Liver (tissue), 9 donors: ENCODE data around the gene BAIAP2. TPM values are rescaled to one million over a fixed set of nuclear protein-coding genes. Genes with fewer than 3 reads are reported as not detected.

Source experiments
- DNase-seq: peaks from one replicate; pipeline ENCODE4 v3.0.0-alpha.2; 2017; ENCODE audit warnings: low spot score
- H3K27ac ChIP-seq, 2 donors: one replicate each; pipeline ENCODE4 v1.7.0; 2013; ENCODE audit warnings: inconsistent platforms in 2 of 2, low read length in 2 of 2, control low read depth in 1 of 2, low read depth in 1 of 2, mild to moderate bottlenecking in 1 of 2
- H3K27me3 ChIP-seq, 4 donors: one replicate each; pipeline versions ENCODE4 v1.6.1 to v1.7.0; 2013; ENCODE audit warnings: low read length in 3 of 4, inconsistent platforms in 1 of 4, mild to moderate bottlenecking in 1 of 4, moderate library complexity in 1 of 4; ENCODE audit not compliant: control insufficient read depth in 4 of 4, insufficient read depth in 4 of 4
- H3K36me3 ChIP-seq, 4 donors: one replicate each; pipeline versions ENCODE4 v1.6.1 to v1.7.0; 2013; ENCODE audit warnings: low read length in 3 of 4, mild to moderate bottlenecking in 3 of 4, low read depth in 1 of 4, moderate library complexity in 1 of 4; ENCODE audit not compliant: control insufficient read depth in 4 of 4, insufficient read depth in 3 of 4
- H3K4me1 ChIP-seq, 4 donors: one replicate each; pipeline versions ENCODE4 v1.6.1 to v1.7.0; 2013; ENCODE audit warnings: low read length in 3 of 4, mild to moderate bottlenecking in 3 of 4, moderate library complexity in 1 of 4; ENCODE audit not compliant: control insufficient read depth in 4 of 4, insufficient read depth in 4 of 4
- H3K4me3 ChIP-seq, 3 donors: one replicate each; pipeline versions ENCODE4 v1.6.1 to v1.7.0; 2013; ENCODE audit warnings: low read length in 3 of 3, control low read depth in 1 of 3, low read depth in 1 of 3, mild to moderate bottlenecking in 1 of 3
- H3K9ac ChIP-seq, 2 donors: one replicate each; pipeline ENCODE4 v1.7.0; 2013; ENCODE audit warnings: low read length in 2 of 2, mild to moderate bottlenecking in 2 of 2, moderate library complexity in 2 of 2, control low read depth in 1 of 2, low read depth in 1 of 2
- H3K9me3 ChIP-seq, 4 donors: one replicate each; pipeline versions ENCODE4 v1.6.1 to v1.7.0; 2013; ENCODE audit warnings: low read length in 3 of 4; ENCODE audit not compliant: control insufficient read depth in 4 of 4
- ATF3 ChIP-seq: IDR thresholded peaks from 2 replicates; pipeline ENCODE4 v1.6.1; 2016; ENCODE audit warnings: antibody characterized with exemption
- CTCF ChIP-seq: fragments of 150-350 bp; IDR thresholded peaks from 2 replicates; pipeline ENCODE4 v1.5.1; 2017; ENCODE audit warnings: improper control_type of control experiment, low read depth, low read length; ENCODE audit not compliant: missing input control
- EGR1 ChIP-seq, 2 donors: IDR thresholded peaks; 2 replicates each; pipeline ENCODE4 v1.6.1; 2016 to 2018; ENCODE audit warnings: antibody characterized with exemption in 2 of 2, low read depth in 2 of 2
- FOXA1 ChIP-seq: IDR thresholded peaks from 2 replicates; pipeline ENCODE4 v1.6.1; 2016; ENCODE audit warnings: antibody characterized with exemption
- FOXA2 ChIP-seq: IDR thresholded peaks from 2 replicates; pipeline ENCODE4 v1.6.1; 2016; ENCODE audit warnings: antibody characterized with exemption
- GABPA ChIP-seq, 2 donors: IDR thresholded peaks in 1 of 2; conservative IDR thresholded peaks in 1 of 2; 2 replicates each; pipeline ENCODE4 v1.6.1; 2016; ENCODE audit warnings: antibody characterized with exemption in 2 of 2, mild to moderate bottlenecking in 1 of 2, moderate library complexity in 1 of 2
- HNF4A ChIP-seq, 2 donors: conservative IDR thresholded peaks; 2 replicates each; pipeline ENCODE4 v1.6.1; 2016; ENCODE audit warnings: antibody characterized with exemption in 2 of 2, mild to moderate bottlenecking in 2 of 2
- HNF4G ChIP-seq: IDR thresholded peaks from 2 replicates; pipeline ENCODE4 v1.6.1; 2016; ENCODE audit warnings: antibody characterized with exemption
- JUND ChIP-seq, 2 donors: IDR thresholded peaks; 2 replicates each; pipeline ENCODE4 v1.6.1; 2016; ENCODE audit warnings: antibody characterized with exemption in 2 of 2
- MAX ChIP-seq: IDR thresholded peaks from 2 replicates; pipeline ENCODE4 v1.6.1; 2016; ENCODE audit warnings: antibody characterized with exemption
- NR2F2 ChIP-seq: IDR thresholded peaks from 2 replicates; pipeline ENCODE4 v1.6.1; 2016; ENCODE audit warnings: antibody characterized with exemption
- RAD21 ChIP-seq, 2 donors: IDR thresholded peaks; 2 replicates each; pipeline ENCODE4 v1.6.1; 2016; ENCODE audit warnings: antibody characterized with exemption in 2 of 2, mild to moderate bottlenecking in 2 of 2
- REST ChIP-seq: IDR thresholded peaks from 2 replicates; pipeline ENCODE4 v1.6.1; 2016; ENCODE audit warnings: antibody characterized with exemption, mild to moderate bottlenecking
- RXRA ChIP-seq, 2 donors: IDR thresholded peaks; 2 replicates each; pipeline ENCODE4 v1.6.1; 2017 to 2018; ENCODE audit warnings: antibody characterized with exemption in 2 of 2, mild to moderate bottlenecking in 1 of 2
- SP1 ChIP-seq: IDR thresholded peaks from 2 replicates; pipeline ENCODE4 v1.6.1; 2018; ENCODE audit warnings: antibody characterized with exemption, mild to moderate bottlenecking
- TAF1 ChIP-seq: conservative IDR thresholded peaks from 2 replicates; pipeline ENCODE4 v1.6.1; 2016; ENCODE audit warnings: antibody characterized with exemption, mild to moderate bottlenecking
- YY1 ChIP-seq: IDR thresholded peaks from 2 replicates; pipeline ENCODE4 v1.6.1; 2016; ENCODE audit warnings: antibody characterized with exemption, mild to moderate bottlenecking
- ZBTB33 ChIP-seq: IDR thresholded peaks from 2 replicates; pipeline ENCODE4 v1.6.1; 2016; ENCODE audit warnings: antibody characterized with exemption
- WGBS: extraction: QIAGEN DNeasy Blood & Tissue Kit; methylation state at CpG from one replicate; pipeline ENCODE4 v1.1.7; 2013; 5-methylcytosine and 5-hydroxymethylcytosine counted together
- polyA plus RNA-seq, 2 donors: library from polyadenylated mRNA; stranded (reverse) in 1 of 2; unstranded in 1 of 2; fragments of 200-250 nt in 1 of 2; fragments of >200 nt in 1 of 2; fragmentation: Nextera tagmentation in 1 of 2; extraction: Ambion mirVana in 1 of 2; gene quantifications; one replicate each; pipeline versions ENCODE4 v1.2.1 to v1.2.3, GENCODE V29; 2013 to 2015
- total RNA-seq, 2 donors: library from RNA; depleted of rRNA; stranded (reverse); fragments of >200 nt; gene quantifications; one replicate each; pipeline ENCODE4 v1.2.3, GENCODE V29; 2014
- donor health status: healthy.
- donor health status: healthy.
- donor health status: healthy.
- donor health status: healthy.
- donor health status: healthy.

Gene BAIAP2
- total and polyA plus RNA-seq, 4 donors, result 8.1 to 61.3 (median 44.9) TPM

- Histone ChIP-seq H3K9ac (no peak overlapping the region), H3K4me1 (peaks cover 14 to 32% (median 26%) of the 10 kb centered on the region in 4 donors), H3K27ac (no peak overlapping the region), H3K9me3 (no peaks in the 10 kb centered on the region), H3K27me3 (peaks cover 0 to 6% (median 0%) of the 10 kb centered on the region in 4 donors), H3K36me3 (peaks cover 3 to 17% (median 9%) of the 10 kb centered on the region in 4 donors), H3K4me3 (no peak overlapping the region)
- no peak for DNase-seq
- 58% methylated on average over 21 of the region's 21 CpGs for WGBS
- TF ChIP-seq HNF4G (no peak), ATF3 (no peak), ZBTB33 (no peak), EGR1 (IDR thresholded peaks at IDR 0.05; ENCODE audit: low read depth in 2 of 2) (no peak), GABPA (IDR thresholded peaks at IDR 0.05 in 1 of 2, conservative IDR thresholded peaks at IDR 0.05 in 1 of 2) (no peak), SP1 (no peak), MAX (no peak), RXRA (IDR thresholded peaks at IDR 0.05) (no peak), NR2F2 (no peak), CTCF (no peak), TAF1 (no peak), RAD21 (IDR thresholded peaks at IDR 0.05) (no peak), FOXA1 (no peak), FOXA2 (no peak), JUND (IDR thresholded peaks at IDR 0.05) (no peak)
These were observed 32.3 kb upstream of the BAIAP2 start for GRCh38 chr17:81002409-81003361.

- Histone ChIP-seq H3K9me3 (no peaks in the 10 kb centered on the region), H3K9ac (no peak overlapping the region), H3K36me3 (peaks cover 2 to 8% (median 4%) of the 10 kb centered on the region in 4 donors), H3K4me3 (peak overlapping the region in 1 of 3 donors; percentile 23), H3K27me3 (peaks cover 0 to 6% (median 0%) of the 10 kb centered on the region in 4 donors), H3K4me1 (peaks cover 14 to 32% (median 26%) of the 10 kb centered on the region in 4 donors), H3K27ac (no peak overlapping the region)
- no peak for DNase-seq
- WGBS, result 7% methylated on average over 72 of the region's 72 CpGs
- no peak for TF ChIP-seq REST
- no peak for TF ChIP-seq YY1
- no peak for TF ChIP-seq NR2F2
- TF ChIP-seq RAD21 (IDR thresholded peaks at IDR 0.05), result no peak
- TF ChIP-seq GABPA (IDR thresholded peaks at IDR 0.05 in 1 of 2, conservative IDR thresholded peaks at IDR 0.05 in 1 of 2), result no peak
- no peak for TF ChIP-seq FOXA2
- TF ChIP-seq EGR1 (IDR thresholded peaks at IDR 0.05; ENCODE audit: low read depth in 2 of 2), result no peak
- TF ChIP-seq TAF1, result no peak
- TF ChIP-seq CTCF, result no peak
- no peak for TF ChIP-seq HNF4A (conservative IDR thresholded peaks at IDR 0.05)
- no peak for TF ChIP-seq HNF4G
These were observed 31.1 kb upstream of the BAIAP2 start for GRCh38 chr17:81003711-81004475.
